T-helper 9 cell (primary cell): ENCODE measurements around the gene LALBA.
"Not testable (repeated sequence)": the region's sequence is repeated elsewhere in the genome, so short reads cannot be mapped to it uniquely, and the experiment has no call there.

Source experiments
- DNase-seq: peaks from one replicate; pipeline ENCODE4 v3.0.0-alpha.2; 2020
- total RNA-seq, 2 donors: gene quantifications; one replicate each; lab custom pipeline; 2026; lab: John Stamatoyannopoulos, UW

Gene LALBA
- total RNA-seq, result 0 reads per million in 2 donors

DNA sequence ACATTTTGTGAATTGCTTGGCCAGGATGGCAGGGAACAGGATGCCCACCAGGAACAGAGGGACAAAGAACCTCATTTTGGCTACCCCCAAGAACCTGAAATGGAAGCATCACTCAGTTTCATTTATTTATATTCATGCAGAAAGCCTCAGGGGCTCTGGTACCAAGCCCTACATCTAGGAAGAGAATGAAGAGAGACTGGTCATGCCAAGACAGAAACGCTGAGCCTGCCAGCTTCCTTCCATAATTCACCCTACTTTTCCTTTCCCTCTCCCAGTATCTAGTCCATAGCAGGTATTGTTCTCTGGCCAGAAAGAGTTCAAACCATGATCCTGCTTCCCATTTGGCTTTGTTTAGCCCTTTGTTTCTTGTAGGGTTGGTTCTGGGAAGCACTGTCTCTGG is at the start of gene LALBA:
Gene LALBA, minus strand, starts transcription at position 101 of the 400 bp plus-strand sequence. Its CDS starts 26 bp downstream, at position 75.
- DNase-seq, result no peak

DNA sequence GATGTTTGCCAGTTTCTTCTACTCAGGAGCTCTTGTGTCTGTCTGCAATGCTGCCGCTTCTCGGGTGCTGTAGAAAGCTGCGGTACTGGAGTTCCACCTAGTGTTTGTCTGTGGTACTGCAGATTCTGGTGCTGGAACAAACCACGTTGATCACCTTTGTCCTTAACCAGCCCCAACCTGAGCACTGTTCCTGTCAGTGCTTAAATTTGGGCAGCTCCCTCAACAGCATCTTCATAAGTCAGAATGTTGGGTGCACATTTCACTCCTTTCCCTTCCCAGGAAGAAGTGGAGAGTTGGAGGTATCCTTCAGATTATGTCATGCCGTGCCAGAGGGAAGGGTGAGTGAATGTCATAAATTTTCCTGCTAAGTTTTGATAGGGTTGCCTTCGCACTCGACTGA is 48.7 kb upstream of the LALBA start:
- DNase-seq, result peak; percentile 58

DNA sequence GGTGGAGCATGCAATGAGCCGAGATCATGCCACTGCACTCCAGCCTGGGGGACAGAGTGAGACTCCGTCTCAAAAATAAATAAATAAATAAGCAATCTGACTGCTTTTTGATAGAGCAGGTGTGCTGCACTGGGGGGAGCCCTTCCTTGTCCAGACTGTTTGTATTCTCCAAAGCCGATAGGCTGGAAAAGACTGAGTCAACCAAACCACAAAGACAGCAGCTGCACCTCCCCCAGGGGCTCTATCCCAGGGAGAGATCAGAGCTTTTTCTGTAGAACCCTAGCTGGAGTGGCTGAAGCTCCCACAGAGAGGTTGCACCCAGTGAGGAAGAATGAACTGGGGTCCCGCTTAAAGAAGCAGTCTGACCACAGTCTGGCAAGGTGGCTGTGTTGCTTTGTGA is 45.8 kb upstream of the LALBA start:
- no peak for DNase-seq

GRCh38 chr12:48613321-48613720 is 43.5 kb upstream of the LALBA start:
- no peak for DNase-seq

DNA sequence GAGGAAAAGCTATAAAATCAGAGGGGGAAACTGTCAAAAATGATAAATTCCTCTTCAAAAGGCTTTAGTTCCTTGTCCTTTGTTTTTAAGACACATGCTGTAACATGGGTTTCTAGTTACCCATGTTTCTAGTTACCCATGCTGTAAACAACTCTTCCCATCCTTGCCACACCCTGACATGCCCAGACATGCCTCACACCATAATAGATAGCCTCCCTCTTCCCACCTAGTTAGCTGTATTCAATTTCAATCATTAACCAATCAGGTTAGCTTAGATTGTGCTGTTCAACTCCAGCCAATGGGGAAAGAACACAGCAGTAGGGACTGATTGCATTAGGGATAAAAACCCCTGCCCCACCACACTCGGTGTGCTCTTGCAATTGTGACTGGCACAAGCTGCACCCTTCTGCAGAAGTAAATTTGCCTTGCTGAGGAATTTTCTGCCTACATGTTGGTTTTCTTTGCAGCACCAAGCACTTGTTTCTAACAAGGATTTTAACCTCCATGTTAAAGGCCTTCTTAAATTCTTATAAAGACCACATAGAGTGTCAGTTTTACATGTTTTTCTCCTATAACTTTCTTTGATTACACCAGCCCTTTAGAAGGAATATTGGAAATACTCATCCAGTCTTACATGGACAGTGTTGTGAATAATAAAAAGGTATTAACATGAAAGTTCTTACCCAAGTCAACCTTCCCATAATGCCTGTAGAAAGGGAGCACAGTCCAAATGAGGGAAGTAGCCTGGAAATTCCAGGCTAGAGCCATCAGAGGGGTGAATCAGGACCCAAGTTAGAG is 32.5 kb upstream of the LALBA start:
- DNase-seq, result no peak

- DNase-seq, result no peak
Measured at GRCh38 chr12:48601013-48601756, 31.3 kb upstream of the LALBA start.

- DNase-seq, result no peak
Measured at GRCh38 chr12:48600552-48600951, 30.7 kb upstream of the LALBA start.

DNA sequence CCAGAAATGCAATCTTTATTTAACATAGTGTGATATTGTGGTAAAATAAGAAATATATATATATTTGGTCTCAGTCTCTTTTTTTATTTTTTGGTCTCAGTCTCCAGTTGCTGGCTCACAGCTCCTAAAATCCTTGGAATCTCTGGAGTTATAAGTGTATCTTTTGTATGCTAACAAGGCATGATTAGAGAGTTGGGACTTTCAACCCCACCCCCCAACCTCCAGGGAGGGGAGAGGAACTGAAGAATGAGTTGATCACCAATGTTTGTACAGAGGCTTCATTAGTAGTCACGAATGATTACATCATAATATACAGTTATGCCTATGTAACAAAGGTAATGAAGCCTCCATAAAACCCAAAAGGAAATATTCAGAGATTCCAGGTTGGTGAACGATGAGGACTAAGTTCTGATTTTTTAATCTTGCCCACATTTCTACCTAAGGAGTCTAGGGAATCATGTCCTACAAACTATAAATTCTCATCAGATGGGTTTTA is 22.8 kb upstream of the LALBA start:
- no peak for DNase-seq

DNA sequence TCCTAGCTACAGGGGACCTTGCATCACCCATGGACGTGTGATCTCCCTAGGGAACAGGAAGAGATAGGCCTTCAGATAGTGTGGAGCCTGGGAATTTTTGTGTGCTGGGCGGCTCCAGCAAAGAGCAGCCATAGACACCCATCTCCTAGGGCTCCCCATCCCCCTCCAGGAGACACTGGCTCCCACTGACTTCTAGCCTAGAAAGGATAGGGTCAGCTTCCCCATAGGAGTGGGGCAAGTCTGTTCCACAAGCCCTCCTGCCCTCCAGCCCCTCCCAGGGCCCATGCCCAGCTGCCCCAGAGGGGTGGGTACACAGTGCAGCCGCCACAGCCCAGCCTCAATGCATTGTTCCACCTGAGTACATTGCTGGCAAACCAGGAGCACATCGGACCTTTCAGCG is 16.5 kb upstream of the LALBA start:
- DNase-seq, result no peak

DNA sequence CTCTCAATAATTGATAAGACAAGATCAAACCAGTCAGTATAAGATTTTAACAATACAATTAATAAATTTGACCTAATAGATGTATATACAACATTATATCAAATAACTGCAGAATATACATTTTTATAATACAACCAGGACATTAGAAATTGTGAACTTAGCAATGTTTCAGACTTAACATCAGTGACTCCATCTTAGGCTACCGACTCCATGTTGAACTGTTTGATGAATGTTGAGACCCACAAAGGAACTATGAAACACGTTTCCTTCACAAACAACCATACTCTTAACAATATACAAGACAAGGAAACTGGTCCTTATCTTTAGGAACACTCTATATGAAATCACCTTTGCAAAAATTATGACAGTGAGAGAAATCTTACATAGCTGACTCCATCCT is 13.9 kb upstream of the LALBA start:
- no peak for DNase-seq

DNA sequence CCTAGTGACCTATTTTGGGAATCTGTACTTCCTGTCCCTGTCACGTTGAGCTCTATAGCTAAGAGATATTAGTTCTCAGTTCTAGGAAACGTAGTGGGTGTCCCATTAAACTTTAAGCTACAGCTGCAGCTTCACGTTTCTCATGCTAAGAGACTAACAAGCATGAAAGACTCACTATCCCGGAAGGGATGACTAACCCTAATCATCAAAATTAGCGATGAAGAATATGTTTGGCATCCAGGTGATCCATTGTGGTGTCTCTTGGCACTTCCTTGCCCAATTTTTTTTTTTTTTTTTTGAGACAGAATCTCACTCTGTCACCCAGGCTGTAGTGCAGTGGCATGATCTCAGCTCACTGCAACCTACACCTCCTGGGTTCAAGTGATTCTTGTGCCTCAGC is 11.0 kb upstream of the LALBA start:
- no peak for DNase-seq

GRCh38 chr12:48572326-48572725 is 2.5 kb upstream of the LALBA start:
- no peak for DNase-seq

DNA sequence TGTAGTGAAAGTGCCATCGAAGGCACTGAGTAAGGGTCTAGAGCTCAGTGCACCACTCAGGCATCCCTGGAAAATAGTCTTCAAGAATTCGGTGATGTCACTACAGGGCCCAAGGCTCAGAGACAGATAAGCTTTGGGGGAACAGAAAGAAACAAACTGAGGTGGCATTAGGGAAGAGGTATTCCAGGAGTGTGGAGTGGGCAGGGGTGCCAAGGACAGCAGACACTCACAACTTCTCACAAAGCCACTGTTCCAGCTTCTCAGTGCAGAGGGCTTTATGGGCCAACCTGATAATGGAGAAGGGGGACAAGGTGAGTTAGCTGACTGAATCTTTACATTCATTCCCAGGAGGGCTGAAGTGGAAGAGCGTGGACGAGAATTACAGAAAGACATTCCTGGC is 2.1 kb downstream of the LALBA start:
- no peak for DNase-seq

DNA sequence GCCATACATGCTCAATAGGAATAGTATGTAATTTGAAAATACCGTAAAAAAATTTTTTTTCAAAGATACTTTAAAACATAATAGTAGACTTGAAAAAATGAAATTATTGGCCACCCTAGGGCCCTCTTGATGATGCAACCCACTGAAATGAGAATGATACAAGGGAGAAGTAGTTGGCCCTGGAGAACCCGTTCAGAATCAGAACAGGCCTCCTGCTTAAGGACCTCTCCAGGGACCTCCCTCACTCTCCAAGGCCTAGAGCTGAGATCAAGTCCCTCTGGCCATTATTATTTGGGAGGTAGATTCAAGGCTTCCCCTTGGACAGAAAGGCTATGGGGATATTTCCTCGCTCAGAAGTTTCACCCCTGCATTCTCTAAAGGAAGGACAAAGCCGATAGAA is 11.9 kb downstream of the LALBA start:
- no peak for DNase-seq

- DNase-seq, result no peak
Measured at GRCh38 chr12:48556631-48557030, 13.2 kb downstream of the LALBA start.

DNA sequence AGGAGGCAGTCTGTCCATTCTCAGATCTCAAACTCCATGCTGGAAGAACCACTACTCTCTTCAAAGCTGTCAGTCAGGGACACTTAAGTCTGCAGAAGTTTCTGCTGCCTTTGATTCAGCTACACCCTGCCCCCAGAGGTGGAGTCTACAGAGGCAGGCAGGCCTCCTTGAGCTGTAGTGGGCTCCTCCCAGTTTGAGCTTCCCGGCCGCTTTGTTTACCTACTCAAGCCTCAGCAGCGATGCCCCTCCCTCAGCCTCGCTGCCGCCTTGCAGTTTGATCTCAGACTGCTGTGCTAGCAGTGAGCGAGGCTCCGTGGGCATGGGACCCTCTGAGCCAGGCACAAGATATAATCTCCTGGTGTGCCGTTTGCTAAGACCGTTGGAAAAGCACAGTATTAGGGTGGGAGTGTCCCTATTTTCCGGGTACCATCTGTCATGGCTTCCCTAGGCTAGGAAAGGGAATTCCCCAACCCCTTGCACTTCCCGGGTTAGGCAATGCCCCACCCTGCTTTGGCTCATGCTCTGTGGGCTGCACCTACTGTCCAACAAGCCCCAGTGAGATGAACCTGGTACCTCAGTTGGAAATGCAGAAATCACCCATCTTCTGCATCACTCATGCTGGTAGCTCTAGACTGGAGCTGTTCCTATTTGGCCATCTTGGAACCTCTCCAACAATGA is 16.0 kb downstream of the LALBA start:
- DNase-seq, result not testable (repeated sequence)

- not testable (repeated sequence) for DNase-seq
Measured at GRCh38 chr12:48551636-48552035, 18.2 kb downstream of the LALBA start.

DNA sequence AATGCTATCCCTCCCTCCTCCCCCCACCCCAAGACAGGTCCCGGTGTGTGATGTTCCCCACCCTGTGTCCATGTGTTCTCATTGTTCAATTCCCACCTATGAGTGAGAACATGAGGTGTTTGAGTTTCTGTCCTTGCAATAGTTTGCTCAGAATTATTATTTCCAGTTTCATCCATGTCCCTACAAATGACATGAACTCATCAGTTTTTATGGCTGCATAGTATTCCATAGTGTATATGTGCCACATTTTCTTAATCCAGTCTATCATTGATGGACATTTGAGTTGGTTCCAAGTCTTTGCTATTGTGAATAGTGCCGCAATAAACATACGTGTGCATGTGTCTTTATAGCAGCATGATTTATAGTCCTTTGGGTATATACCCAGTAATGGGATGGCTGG is 22.8 kb downstream of the LALBA start:
- not testable (repeated sequence) for DNase-seq

- no peak for DNase-seq
Measured at GRCh38 chr12:48545833-48546469, 23.9 kb downstream of the LALBA start.

GRCh38 chr12:48542300-48542928 is 27.4 kb downstream of the LALBA start:
- DNase-seq, result peak; percentile 13

DNA sequence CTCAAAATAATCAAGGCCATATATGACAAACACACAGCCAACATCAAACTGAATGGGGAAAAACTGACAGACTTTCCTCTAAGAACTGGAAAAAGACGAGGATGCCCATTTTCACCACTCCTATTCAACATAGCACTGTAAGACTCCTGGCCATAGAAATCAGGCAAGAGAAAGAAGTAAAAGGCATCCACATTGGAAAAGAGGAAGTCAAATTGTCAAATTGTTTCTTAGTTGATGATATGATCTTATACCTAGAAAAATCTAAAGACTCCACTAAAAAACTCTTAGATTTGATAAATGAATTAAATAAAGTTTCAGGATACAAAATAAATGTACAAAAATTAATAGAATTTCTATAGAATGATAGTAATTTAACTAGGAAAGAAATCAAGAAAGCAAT is 33.2 kb downstream of the LALBA start:
- no peak for DNase-seq

- no peak for DNase-seq
Measured at GRCh38 chr12:48532601-48533000, 37.2 kb downstream of the LALBA start.
